ENCODE data around the gene STT3A.

STT3A gene

GRCh38 chr11:125591649-125592304 lies 875 bp upstream of the STT3A start:
- peak; percentile 13 for DNase-seq

- peak; percentile 29 for DNase-seq
Measured at GRCh38 chr11:125593114-125593820, 615 bp downstream of the STT3A start.

DNA sequence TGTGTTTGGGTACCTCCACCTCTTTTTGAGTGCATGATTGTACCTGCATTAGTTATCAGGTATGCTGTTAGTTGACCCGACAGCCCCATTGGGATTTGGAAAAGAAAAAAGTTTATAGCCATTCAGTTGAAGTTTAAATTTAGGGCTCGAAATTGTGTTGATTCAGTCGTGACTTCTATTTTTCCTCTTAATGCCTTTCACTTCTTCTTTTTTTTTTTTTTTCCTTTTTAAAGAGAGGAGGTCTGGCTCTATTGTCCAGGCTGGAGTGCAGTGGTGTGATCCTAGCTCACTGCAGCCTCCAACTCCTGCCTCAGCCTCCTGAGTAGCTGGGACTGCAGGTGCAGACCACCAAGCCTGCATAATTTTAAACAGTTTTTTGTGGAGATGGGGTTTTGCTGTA lies 2.3 kb downstream of the STT3A start:
- no peak for DNase-seq

DNA sequence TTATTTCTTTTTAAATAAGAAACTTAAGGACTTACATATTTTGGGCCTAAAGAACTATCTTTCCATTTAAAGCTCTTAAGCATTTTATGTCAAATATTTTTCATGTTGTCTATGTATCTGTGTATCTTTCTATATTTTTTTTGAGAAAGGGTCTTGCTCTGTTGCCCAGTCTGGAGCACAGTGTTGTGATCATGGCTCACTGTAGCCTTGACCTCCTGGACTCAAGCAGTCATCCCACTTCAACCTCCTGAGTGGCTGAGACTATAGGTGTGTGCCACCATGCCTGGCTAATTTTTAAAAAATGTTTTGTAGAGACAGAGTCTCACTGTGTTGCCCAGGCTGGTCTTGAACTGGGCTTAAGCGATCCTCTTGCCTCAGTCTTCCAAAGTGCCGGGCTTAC lies 8.0 kb downstream of the STT3A start:
- no peak for DNase-seq

GRCh38 chr11:125603207-125603606 lies 10.6 kb downstream of the STT3A start:
- no peak for DNase-seq

DNA sequence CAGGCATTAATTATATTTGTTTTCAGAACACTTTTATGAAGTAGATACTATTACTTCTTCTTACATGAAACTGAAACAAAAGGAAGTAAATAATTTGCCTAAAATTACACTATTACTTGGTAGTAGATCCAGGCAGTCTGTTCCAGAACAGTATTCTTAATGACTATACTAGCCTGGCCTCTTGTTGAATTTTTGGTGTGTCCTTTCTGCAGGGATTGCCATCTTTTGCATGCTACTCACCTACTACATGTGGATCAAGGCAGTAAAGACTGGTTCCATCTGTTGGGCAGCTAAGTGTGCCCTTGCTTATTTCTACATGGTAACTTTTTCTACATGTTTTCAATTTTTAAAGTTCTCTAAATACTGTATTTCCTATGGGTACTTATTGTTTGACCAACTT lies 12.8 kb downstream of the STT3A start:
- DNase-seq = no peak

- DNase-seq = no peak
Measured at GRCh38 chr11:125609545-125609944, 16.9 kb downstream of the STT3A start.

- DNase-seq = no peak
Measured at GRCh38 chr11:125618383-125618782, 25.7 kb downstream of the STT3A start.

DNA sequence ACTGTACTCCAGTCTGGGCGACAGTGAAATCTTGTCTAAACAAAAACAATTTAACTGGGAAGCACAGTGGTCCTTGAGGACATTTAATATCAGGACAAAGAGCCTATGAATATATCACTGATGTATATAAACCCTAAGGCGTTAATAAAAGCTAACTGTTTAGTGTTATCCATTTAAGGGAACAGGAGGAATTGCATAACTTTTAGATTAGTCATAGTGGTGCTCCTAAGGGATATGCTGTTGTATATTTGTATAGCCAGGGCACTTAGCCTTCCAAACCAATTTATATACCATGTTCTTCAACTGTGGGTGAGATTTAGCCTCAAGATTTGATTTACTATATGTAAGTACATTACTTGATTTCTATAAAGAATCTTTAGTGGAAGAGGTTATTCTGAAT lies 29.3 kb downstream of the STT3A start:
- no peak for DNase-seq

- DNase-seq = no peak
Measured at GRCh38 chr11:125623064-125623463, 30.4 kb downstream of the STT3A start.

DNA sequence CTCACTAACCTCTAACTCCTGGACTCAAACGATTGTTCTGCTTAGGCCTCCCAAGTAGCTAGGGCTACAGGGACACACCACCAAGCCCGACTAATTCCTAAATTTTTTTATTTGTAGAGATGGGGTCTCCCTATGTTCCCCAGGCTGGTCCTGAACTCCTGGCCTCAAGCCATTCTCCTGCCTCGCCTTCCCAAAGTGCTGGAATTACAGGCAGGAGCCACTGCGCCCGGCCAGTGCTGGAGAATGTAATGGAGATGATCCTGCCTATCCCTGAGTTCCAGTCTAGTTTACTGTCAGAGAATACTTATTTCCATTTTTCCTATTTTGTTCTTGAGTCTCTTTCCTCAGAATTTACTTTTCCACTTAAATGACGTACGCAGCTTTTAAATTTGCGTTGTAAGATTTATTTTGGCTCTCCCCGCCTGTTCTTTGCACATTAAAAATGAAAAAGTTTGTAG lies 32.1 kb downstream of the STT3A start, which contains the start of gene CHEK1:
TSS of gene CHEK1 (plus strand) at position 408 of the 458 bp plus-strand sequence. CDS start 1,606 bp downstream, outside the sequence.
- DNase-seq = no peak

DNA sequence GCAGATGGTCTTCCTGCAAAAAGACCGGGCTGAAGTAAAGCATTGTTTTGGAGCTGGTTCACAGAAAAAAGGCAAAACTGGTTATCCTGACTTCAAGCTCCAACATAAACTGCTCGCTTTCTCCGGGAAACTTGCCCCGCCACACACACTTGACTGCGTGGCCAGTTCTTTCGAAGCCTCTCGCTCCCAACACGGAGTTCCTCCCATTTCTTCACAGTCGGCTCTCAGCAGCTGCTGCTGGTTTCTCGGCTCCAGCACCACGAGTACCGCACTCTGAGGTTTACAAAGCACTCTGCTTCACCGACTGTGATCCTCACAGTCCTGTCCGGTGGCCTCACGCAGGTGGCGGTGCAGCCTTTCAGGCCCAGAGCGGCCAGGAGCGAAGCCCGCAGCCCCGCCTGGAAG lies 32.6 kb downstream of the STT3A start:
- DNase-seq = no peak

- DNase-seq = peak; percentile 87
Measured at GRCh38 chr11:125625630-125626287, 33.1 kb downstream of the STT3A start.

GRCh38 chr11:125626288-125626950 lies 33.8 kb downstream of the STT3A start:
- DNase-seq = peak; percentile 94

GRCh38 chr11:125627236-125627910 lies 34.7 kb downstream of the STT3A start:
- DNase-seq = no peak

GRCh38 chr11:125637840-125638239 lies 45.2 kb downstream of the STT3A start:
- no peak for DNase-seq

DNA sequence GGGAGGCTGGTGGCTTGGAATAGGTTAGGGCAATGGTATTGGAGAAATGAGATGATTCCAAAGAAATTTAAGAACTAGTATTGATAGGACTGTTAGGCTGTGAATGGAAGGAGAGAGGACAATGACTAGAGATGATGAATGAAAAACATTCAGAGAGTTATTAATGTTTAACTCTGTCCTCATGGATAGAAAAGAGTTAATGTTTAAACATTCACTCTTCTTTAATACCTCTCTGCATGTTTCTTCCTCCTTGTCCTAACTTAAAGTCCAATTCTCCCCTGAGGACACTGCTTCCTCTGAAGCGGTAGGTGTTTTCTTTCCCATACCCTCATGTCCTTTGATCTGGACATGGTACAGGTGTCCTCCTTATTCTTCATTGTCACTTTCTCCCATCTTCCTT lies 45.7 kb downstream of the STT3A start:
- DNase-seq = no peak

DNA sequence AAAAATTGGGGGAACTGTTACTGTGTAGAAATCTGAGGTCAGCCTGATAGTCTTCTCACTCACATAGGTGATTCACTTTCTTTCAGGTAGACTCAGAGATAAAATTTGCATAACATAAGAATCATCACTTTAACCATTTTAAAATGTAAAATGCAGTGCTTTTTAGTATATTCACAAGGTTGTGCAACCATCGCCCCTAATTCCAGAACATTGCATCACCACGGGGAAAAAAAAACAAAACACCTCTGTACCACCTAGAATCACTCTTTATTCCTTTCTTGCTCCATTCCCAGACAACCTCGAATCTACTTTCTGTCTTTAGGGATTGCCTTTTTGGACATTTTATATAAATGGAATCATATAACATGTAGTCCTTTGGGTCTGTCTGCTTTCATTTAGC lies 53.2 kb downstream of the STT3A start:
- no peak for DNase-seq

DNA sequence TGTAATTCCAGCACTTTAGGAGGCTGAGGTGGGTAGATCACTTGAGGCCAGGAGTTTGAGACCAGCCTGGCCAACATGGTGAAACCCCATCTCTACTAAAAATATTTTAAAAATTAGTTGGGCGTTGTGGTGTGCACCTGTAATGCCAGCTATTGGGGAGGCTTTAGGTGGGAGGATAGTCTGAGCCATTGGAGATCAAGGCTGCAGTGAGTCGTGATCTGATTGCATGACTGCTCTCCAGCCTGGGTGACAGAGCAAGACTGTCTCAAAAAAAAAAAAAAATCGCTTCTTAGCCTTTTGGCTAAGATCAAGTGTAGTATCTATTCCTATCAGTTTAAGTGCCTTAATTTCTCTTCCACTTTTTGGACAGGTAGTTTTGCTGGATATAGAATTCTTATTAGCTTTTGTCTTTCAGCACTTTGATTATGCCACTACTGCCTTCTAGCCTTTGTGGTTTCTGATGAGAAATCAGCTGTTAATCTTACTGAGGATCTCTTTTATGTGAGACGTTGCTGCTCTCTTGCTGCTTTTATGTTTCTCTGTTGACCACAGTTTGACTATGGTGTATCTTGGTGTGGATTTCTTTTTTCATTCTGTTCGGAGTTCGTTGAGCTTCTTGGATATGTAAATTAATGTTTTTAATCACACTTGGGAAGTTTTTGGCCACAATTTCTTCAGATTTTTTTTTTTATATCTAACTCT lies 57.0 kb downstream of the STT3A start:
- no peak for DNase-seq

GRCh38 chr11:125662689-125663088 lies 70.0 kb downstream of the STT3A start:
- no peak for DNase-seq

- DNase-seq = no peak
Measured at GRCh38 chr11:125663910-125664309, 71.3 kb downstream of the STT3A start.

DNA sequence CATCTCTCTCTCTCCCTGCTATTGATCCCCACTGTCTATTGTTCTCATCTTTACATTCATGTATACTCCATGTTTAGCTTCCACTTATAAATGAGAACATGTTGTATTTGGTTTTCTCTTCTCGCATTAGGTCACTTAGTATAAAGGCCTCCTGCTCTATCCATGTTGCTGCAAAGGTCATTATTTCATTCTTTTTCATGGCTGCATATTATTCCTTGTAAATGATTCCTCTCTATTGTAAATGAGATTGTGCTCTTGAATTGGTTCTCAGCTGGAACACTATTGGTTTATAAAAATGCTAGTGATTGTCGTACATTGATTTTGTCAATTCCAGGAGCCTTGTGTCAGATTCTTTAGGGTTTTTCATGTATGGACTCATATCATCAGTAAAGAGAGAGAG lies 74.5 kb downstream of the STT3A start:
- DNase-seq = no peak

Measured in COR-L47 (cell line).